DMS53 (cell line): ENCODE results near the gene GLB1L3.
A peak's percentile ranks its signal among the peaks of the same experiment; 100 is the strongest.

Source experiments
- DNase-seq: peaks from one replicate; lab custom pipeline; 2025; lab: John Stamatoyannopoulos, UW

GLB1L3 gene

GRCh38 chr11:134275534-134276395 is at the start of gene GLB1L3:
GLB1L3 (plus strand) TSS chr11:134276379; CDS start chr11:134276741, 362 bp downstream.
- peak; percentile 77 for DNase-seq

GRCh38 chr11:134226806-134227325 is 49.3 kb upstream of the GLB1L3 start:
- no peak for DNase-seq

- DNase-seq: no peak
Measured at GRCh38 chr11:134228625-134229024, 47.6 kb upstream of the GLB1L3 start.

GRCh38 chr11:134229126-134229790 is 46.9 kb upstream of the GLB1L3 start:
- DNase-seq: no peak

- no peak for DNase-seq
Measured at GRCh38 chr11:134230339-134230738, 45.8 kb upstream of the GLB1L3 start.

GRCh38 chr11:134231958-134232659 is 44.1 kb upstream of the GLB1L3 start:
- no peak for DNase-seq

- DNase-seq: no peak
Measured at GRCh38 chr11:134233729-134234179, 42.4 kb upstream of the GLB1L3 start.

GRCh38 chr11:134235399-134235798 is 40.8 kb upstream of the GLB1L3 start:
- no peak for DNase-seq

- no peak for DNase-seq
Measured at GRCh38 chr11:134236834-134237556, 39.2 kb upstream of the GLB1L3 start.

GRCh38 chr11:134237557-134237922 is 38.6 kb upstream of the GLB1L3 start:
- DNase-seq: no peak

- no peak for DNase-seq
Measured at GRCh38 chr11:134238956-134239355, 37.2 kb upstream of the GLB1L3 start.

- DNase-seq: no peak
Measured at GRCh38 chr11:134240592-134240991, 35.6 kb upstream of the GLB1L3 start.

GRCh38 chr11:134242376-134242775 is 33.8 kb upstream of the GLB1L3 start:
- DNase-seq: no peak

GRCh38 chr11:134243913-134244312 is 32.3 kb upstream of the GLB1L3 start:
- peak; percentile 77 for DNase-seq

GRCh38 chr11:134244593-134244992 is 31.6 kb upstream of the GLB1L3 start:
- peak; percentile 85 for DNase-seq

- DNase-seq: no peak
Measured at GRCh38 chr11:134245434-134245833, 30.7 kb upstream of the GLB1L3 start.

- no peak for DNase-seq
Measured at GRCh38 chr11:134246100-134246499, 30.1 kb upstream of the GLB1L3 start.

GRCh38 chr11:134246678-134247077 is 29.5 kb upstream of the GLB1L3 start:
- DNase-seq: no peak

GRCh38 chr11:134248910-134249480 is 27.2 kb upstream of the GLB1L3 start:
- no peak for DNase-seq

GRCh38 chr11:134250246-134250645 is 25.9 kb upstream of the GLB1L3 start:
- no peak for DNase-seq

- no peak for DNase-seq
Measured at GRCh38 chr11:134250675-134251074, 25.5 kb upstream of the GLB1L3 start.
